Chondrocyte (in vitro differentiated cells): ENCODE data around the gene TTLL11. TPM values are rescaled to one million over a fixed set of nuclear protein-coding genes. Genes with fewer than 3 reads are reported as not detected.
A peak's percentile ranks its signal among the peaks of the same experiment; 100 is the strongest.

ENCODE experiments used
- DNase-seq: peaks from one replicate; pipeline ENCODE4 v3.0.0; 2021; ENCODE audit warnings: mixed read lengths, low spot score
- H3K27ac Mint-ChIP-seq: one replicate; pipeline ENCODE4 v1.8.0; 2021; ENCODE audit warnings: mild to moderate bottlenecking, moderate library complexity, mixed read lengths; ENCODE audit not compliant: unreplicated experiment
- H3K27me3 Mint-ChIP-seq: 2 replicates; pipeline ENCODE4 v1.8.0; 2021; ENCODE audit warnings: low read depth, mixed read lengths
- H3K36me3 Mint-ChIP-seq: 2 replicates; pipeline ENCODE4 v1.8.0; 2021; ENCODE audit warnings: low read depth, mixed read lengths
- H3K4me1 Mint-ChIP-seq: 2 replicates; pipeline ENCODE4 v1.8.0; 2021; ENCODE audit warnings: low read depth, mild to moderate bottlenecking, mixed read lengths
- H3K4me3 Mint-ChIP-seq: one replicate; pipeline ENCODE4 v1.8.0; 2021; ENCODE audit warnings: mild to moderate bottlenecking, moderate library complexity, mixed read lengths; ENCODE audit not compliant: unreplicated experiment
- H3K9me3 Mint-ChIP-seq: 2 replicates; pipeline ENCODE4 v1.8.0; 2021; ENCODE audit warnings: low read depth, mixed read lengths
- total RNA-seq: library from RNA; stranded (reverse); gene quantifications from 3 replicates; pipeline ENCODE4 v1.2.1, GENCODE V29; 2021
- TF ChIP-seq, protein P1 (sequence below): fragments of 200-600 bp; sonication (generic); IDR thresholded peaks from 2 replicates; pipeline ENCODE4 v1.5.0; 2021; ENCODE audit warnings: antibody characterized with exemption, mild to moderate bottlenecking, moderate library complexity

TTLL11 gene
- total RNA-seq, 1 donor from 2014 or later = 9.1 TPM

- Mint-ChIP-seq H3K4me3 (no peak overlapping the region), H3K27ac (no peak overlapping the region), H3K9me3 (peaks cover 23% of the 10 kb centered on the region), H3K27me3 (no peaks in the 10 kb centered on the region), H3K4me1 (no peaks in the 10 kb centered on the region), H3K36me3 (peaks cover 15% of the 10 kb centered on the region)
- TF ChIP-seq, protein P1, sequence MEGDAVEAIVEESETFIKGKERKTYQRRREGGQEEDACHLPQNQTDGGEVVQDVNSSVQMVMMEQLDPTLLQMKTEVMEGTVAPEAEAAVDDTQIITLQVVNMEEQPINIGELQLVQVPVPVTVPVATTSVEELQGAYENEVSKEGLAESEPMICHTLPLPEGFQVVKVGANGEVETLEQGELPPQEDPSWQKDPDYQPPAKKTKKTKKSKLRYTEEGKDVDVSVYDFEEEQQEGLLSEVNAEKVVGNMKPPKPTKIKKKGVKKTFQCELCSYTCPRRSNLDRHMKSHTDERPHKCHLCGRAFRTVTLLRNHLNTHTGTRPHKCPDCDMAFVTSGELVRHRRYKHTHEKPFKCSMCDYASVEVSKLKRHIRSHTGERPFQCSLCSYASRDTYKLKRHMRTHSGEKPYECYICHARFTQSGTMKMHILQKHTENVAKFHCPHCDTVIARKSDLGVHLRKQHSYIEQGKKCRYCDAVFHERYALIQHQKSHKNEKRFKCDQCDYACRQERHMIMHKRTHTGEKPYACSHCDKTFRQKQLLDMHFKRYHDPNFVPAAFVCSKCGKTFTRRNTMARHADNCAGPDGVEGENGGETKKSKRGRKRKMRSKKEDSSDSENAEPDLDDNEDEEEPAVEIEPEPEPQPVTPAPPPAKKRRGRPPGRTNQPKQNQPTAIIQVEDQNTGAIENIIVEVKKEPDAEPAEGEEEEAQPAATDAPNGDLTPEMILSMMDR = no peak
- no peak for DNase-seq
Measured at GRCh38 chr9:121849554-121849953, 243.6 kb downstream of the TTLL11 start.

- peaks cover 11% of the 10 kb centered on the region for H3K36me3 Mint-ChIP-seq
- no peak for DNase-seq
- TF ChIP-seq, protein P1 = no peak
- no peak overlapping the region for H3K27ac Mint-ChIP-seq
- H3K4me3 Mint-ChIP-seq = no peak overlapping the region
- H3K9me3 Mint-ChIP-seq = peaks cover 27% of the 10 kb centered on the region
- no peaks in the 10 kb centered on the region for H3K27me3 Mint-ChIP-seq
- peaks cover 18% of the 10 kb centered on the region for H3K4me1 Mint-ChIP-seq
Measured at GRCh38 chr9:121844562-121844961, 248.5 kb downstream of the TTLL11 start.

DNA sequence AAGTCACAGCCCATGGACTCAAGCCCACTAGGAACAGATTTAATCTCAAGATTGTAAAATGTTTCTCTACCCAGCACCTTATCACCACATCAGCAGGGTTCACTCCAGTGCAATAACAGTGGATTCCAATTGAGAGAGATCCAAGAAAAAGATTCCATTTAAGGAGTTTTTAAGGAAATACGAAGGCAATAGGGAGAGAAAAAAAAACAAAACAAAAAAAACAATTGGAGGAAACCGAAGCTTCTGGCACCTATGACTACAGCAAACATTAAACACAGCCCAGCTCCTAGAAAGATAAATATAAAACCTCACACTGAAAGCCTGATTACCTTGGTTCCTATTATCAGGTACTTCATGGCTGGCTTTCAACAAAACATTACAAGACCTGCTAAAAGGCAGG is 249.0 kb downstream of the TTLL11 start:
- H3K9me3 Mint-ChIP-seq = peaks cover 23% of the 10 kb centered on the region
- TF ChIP-seq, protein P1 = no peak
- no peaks in the 10 kb centered on the region for H3K27me3 Mint-ChIP-seq
- peak overlapping the region; percentile 9 for H3K27ac Mint-ChIP-seq
- peaks cover 18% of the 10 kb centered on the region for H3K4me1 Mint-ChIP-seq
- no peak overlapping the region for H3K4me3 Mint-ChIP-seq
- H3K36me3 Mint-ChIP-seq = peaks cover 11% of the 10 kb centered on the region
- DNase-seq = no peak

DNA sequence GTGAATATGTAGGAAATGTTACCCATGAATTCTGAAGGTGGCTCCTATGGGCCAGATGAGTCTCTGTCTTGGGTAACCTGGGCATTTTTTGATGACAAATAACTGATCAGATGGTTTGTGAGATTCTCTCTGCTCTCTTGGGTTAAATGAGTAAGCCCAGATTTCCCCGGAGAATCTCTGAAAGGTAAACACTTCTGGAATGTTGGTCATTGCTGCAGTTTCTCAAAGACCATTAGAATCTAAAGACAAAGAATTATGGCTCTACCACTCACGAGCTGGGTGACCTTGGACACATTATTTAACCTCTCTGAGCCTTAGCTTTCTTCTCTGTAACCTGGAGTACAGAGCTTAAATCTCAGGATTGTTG is 250.5 kb downstream of the TTLL11 start:
- no peaks in the 10 kb centered on the region for H3K27me3 Mint-ChIP-seq
- no peak overlapping the region for H3K27ac Mint-ChIP-seq
- H3K4me1 Mint-ChIP-seq = peaks cover 18% of the 10 kb centered on the region
- peaks cover 12% of the 10 kb centered on the region for H3K9me3 Mint-ChIP-seq
- H3K4me3 Mint-ChIP-seq = no peak overlapping the region
- DNase-seq = no peak
- TF ChIP-seq, protein P1 = no peak
- peaks cover 11% of the 10 kb centered on the region for H3K36me3 Mint-ChIP-seq

DNA sequence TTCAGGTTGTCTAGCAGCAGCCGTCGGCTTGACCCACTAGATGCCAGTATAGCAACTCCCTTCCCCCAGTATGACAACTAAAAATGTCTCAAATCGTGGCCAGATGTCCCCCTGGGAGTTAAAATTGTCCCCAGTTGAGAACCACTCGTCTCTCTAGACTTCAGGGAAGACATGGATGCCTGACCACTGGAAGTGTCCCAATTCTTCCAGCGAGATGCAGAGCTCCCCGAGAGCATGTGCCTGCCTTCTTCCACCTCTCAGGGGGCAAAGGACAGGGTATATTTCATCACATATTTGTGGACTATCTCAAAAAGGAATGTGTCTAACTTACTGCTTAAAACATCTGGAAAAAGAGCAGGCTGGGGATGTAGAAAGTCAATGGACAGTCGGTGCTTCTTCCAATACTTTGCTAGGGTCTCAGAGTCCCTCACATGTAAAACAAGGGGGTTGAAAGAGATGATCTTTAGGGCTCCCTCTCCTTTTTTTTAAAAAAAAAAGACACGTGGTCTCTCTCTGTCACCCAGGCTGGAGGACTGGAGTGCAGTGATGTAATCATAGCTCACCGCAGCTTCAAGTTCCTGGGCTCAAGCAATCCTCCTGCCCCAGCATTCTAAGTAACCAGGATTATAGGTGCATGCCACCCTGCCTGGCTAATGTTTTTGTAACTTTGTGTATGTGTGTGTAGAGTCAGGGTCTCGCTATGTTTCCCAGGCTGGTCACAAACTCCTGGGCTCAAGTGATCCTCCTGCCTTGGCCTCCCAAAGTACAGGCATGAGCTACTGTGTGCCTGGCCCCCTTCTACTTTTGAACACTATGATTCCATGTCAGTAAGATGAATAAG is 251.1 kb downstream of the TTLL11 start:
- H3K27me3 Mint-ChIP-seq = no peaks in the 10 kb centered on the region
- no peak overlapping the region for H3K27ac Mint-ChIP-seq
- no peak overlapping the region for H3K4me3 Mint-ChIP-seq
- H3K4me1 Mint-ChIP-seq = peaks cover 18% of the 10 kb centered on the region
- peak; percentile 2 for DNase-seq
- TF ChIP-seq, protein P1 = no peak
- H3K9me3 Mint-ChIP-seq = peaks cover 12% of the 10 kb centered on the region
- peaks cover 11% of the 10 kb centered on the region for H3K36me3 Mint-ChIP-seq
